Gastroesophageal sphincter (tissue), 4 donors: ENCODE data around the gene CATSPERZ. TPM values are rescaled to one million over a fixed set of nuclear protein-coding genes. Genes with fewer than 3 reads are reported as not detected.
"Not testable (repeated sequence)": the region's sequence is repeated elsewhere in the genome, so short reads cannot be mapped to it uniquely, and the experiment has no call there.

Experiments
- ATAC-seq: fragments of 150-250 bp; one replicate; pipeline ENCODE4 v1.9.1; 2016; ENCODE audit warnings: mild to moderate bottlenecking, moderate library complexity
- H3K27ac ChIP-seq, 4 donors: fragments of 200-600 bp; sonication (generic) in 3 of 4; 1 replicate in 3 of 4; 2 replicates in 1 of 4; pipeline ENCODE4 v1.5.1; 2016 to 2019
- H3K27me3 ChIP-seq: fragments of 200-600 bp; sonication (generic); one replicate; pipeline ENCODE4 v1.5.1; 2019
- H3K36me3 ChIP-seq, 2 donors: fragments of 200-600 bp; sonication (generic); one replicate each; pipeline ENCODE4 v1.5.1; 2019; ENCODE audit warnings: control low read depth in 1 of 2
- H3K4me1 ChIP-seq, 3 donors: fragments of 200-600 bp; sonication (generic); 1 replicate in 2 of 3; 2 replicates in 1 of 3; pipeline ENCODE4 v1.5.1; 2016 to 2019; ENCODE audit warnings: control low read depth in 2 of 3
- H3K4me3 ChIP-seq, 2 donors: fragments of 200-600 bp; sonication (generic); one replicate each; pipeline ENCODE4 v1.5.1; 2019; ENCODE audit warnings: mild to moderate bottlenecking in 1 of 2, moderate library complexity in 1 of 2
- H3K9me3 ChIP-seq, 3 donors: fragments of 200-600 bp; sonication (generic); one replicate each; pipeline ENCODE4 v1.5.1; 2017 to 2019; ENCODE audit warnings: control low read depth in 2 of 3
- CTCF ChIP-seq, 4 experiments: fragments of 200-600 bp in 2 of 4; fragments of 450-650 bp in 2 of 4; sonication (generic) in 1 of 4; IDR thresholded peaks; one replicate each; pipeline ENCODE4 v1.5.1; 2017 to 2019; ENCODE audit warnings: antibody characterized with exemption in 4 of 4, mild to moderate bottlenecking in 2 of 4, moderate library complexity in 2 of 4
- EP300 ChIP-seq: sonication (generic); formaldehyde crosslinking; IDR thresholded peaks from one replicate; pipeline ENCODE4 v1.6.1; 2017; ENCODE audit warnings: antibody characterized with exemption, mild to moderate bottlenecking
- POLR2A ChIP-seq, 2 donors: fragments of 450-650 bp; IDR thresholded peaks; one replicate each; pipeline ENCODE4 v1.6.1; 2017; ENCODE audit warnings: antibody characterized with exemption in 2 of 2, mild to moderate bottlenecking in 2 of 2, moderate library complexity in 1 of 2
- POLR2AphosphoS5 ChIP-seq: sonication (generic); formaldehyde crosslinking; IDR thresholded peaks from one replicate; pipeline ENCODE4 v1.6.1; 2017; ENCODE audit warnings: antibody characterized with exemption
- WGBS, 2 donors: methylation state at CpG; one replicate each; pipeline ENCODE4 v1.1.5; 2018; ENCODE audit warnings: low coverage in 1 of 2; 5-methylcytosine and 5-hydroxymethylcytosine counted together
- total RNA-seq, 4 donors: library from RNA; depleted of rRNA; stranded (reverse); fragments of >200 nt; gene quantifications; one replicate each; pipeline ENCODE4 v1.1.0, GENCODE V29; 2016

The CATSPERZ gene
- total RNA-seq, 4 donors from 2014 or later = not detected

GRCh38 chr11:64305075-64305690, 5.0 kb downstream of the CATSPERZ start, which contains the start of gene ESRRA:
Gene ESRRA (plus strand): TSS chr11:64305524. CDS start chr11:64307180, 1,656 bp downstream.
- TF ChIP-seq POLR2AphosphoS5 (peak; percentile 63), POLR2A (IDR thresholded peaks at IDR 0.05) (peak; percentile 46 to 67), EP300 (no peak), CTCF (IDR thresholded peaks at IDR 0.05) (no peak)

GRCh38 chr11:64305691-64306562, 5.8 kb downstream of the CATSPERZ start:
- H3K9me3 ChIP-seq = no peaks in the 10 kb centered on the region
- TF ChIP-seq CTCF (IDR thresholded peaks at IDR 0.05) (peak in 2 of 4 experiments; percentile 14 to 50), POLR2A (IDR thresholded peaks at IDR 0.05) (no peak), EP300 (no peak), POLR2AphosphoS5 (no peak)
- H3K27ac ChIP-seq = peak overlapping the region; percentile 75 to 96 (median 92)
- 0% methylated on average over 1 of the region's 71 CpGs; no CpG with 5 or more reads in 1 of the 2 donors for WGBS, 2 donors
- peaks cover 0 to 53% (median 16%) of the 10 kb centered on the region in 3 donors for H3K4me1 ChIP-seq
- peak overlapping the region; percentile 68 to 85 for H3K4me3 ChIP-seq
- H3K27me3 ChIP-seq = peaks cover 23% of the 10 kb centered on the region
- peak; percentile 19 for ATAC-seq
- H3K36me3 ChIP-seq = peaks cover 0 to 7% of the 10 kb centered on the region in 2 donors

More at GRCh38 chr11:64305075-64305690, 5.0 kb downstream of the CATSPERZ start, which contains the start of gene ESRRA:
- peak; percentile 88 for ATAC-seq
- Histone ChIP-seq H3K9me3 (no peaks in the 10 kb centered on the region), H3K4me3 (peak within 1 kb of the TSS; percentile 68 to 85), H3K27ac (peak within 1 kb of the TSS; percentile 88 to 96 (median 94)), H3K4me1 (peaks cover 0 to 60% (median 21%) of the 10 kb centered on the region in 3 donors), H3K27me3 (peaks cover 31% of the 10 kb centered on the region), H3K36me3 (peaks cover 0 to 7% of the 10 kb centered on the region in 2 donors)
- WGBS, 2 donors = 0% methylated on average over 4 of the region's 81 CpGs; no CpG with 5 or more reads in 1 of the 2 donors

GRCh38 chr11:64306563-64306875, 6.4 kb downstream of the CATSPERZ start:
- peaks cover 0 to 7% of the 10 kb centered on the region in 2 donors for H3K36me3 ChIP-seq
- WGBS, 2 donors = 7 to 40% methylated on average over 1 to 5 of the region's 9 CpGs
- peaks cover 0 to 47% (median 16%) of the 10 kb centered on the region in 3 donors for H3K4me1 ChIP-seq
- no peak for ATAC-seq
- H3K27ac ChIP-seq = peak overlapping the region in 3 of 4 donors; percentile 88 to 96 (median 96)
- no peaks in the 10 kb centered on the region for H3K9me3 ChIP-seq
- H3K4me3 ChIP-seq = peak overlapping the region; percentile 68 to 85
- peaks cover 20% of the 10 kb centered on the region for H3K27me3 ChIP-seq
- TF ChIP-seq EP300 = no peak
- TF ChIP-seq CTCF (IDR thresholded peaks at IDR 0.05) = no peak
- no peak for TF ChIP-seq POLR2AphosphoS5
- TF ChIP-seq POLR2A (IDR thresholded peaks at IDR 0.05) = no peak

GRCh38 chr11:64306876-64307622, 6.9 kb downstream of the CATSPERZ start:
- ATAC-seq = no peak
- Histone ChIP-seq H3K27me3 (peaks cover 14% of the 10 kb centered on the region), H3K36me3 (peaks cover 0 to 7% of the 10 kb centered on the region in 2 donors), H3K4me1 (peaks cover 0 to 43% (median 16%) of the 10 kb centered on the region in 3 donors), H3K9me3 (no peaks in the 10 kb centered on the region), H3K4me3 (peak overlapping the region in 1 of 2 donors; percentile 85), H3K27ac (peak overlapping the region in 3 of 4 donors; percentile 88 to 96 (median 96))
- WGBS, 2 donors = no CpG with 5 or more reads among the region's 15 CpGs
- TF ChIP-seq EP300 = no peak
- peak; percentile 39 for TF ChIP-seq POLR2AphosphoS5
- no peak for TF ChIP-seq CTCF (IDR thresholded peaks at IDR 0.05)

GRCh38 chr11:64307795-64308194, 7.6 kb downstream of the CATSPERZ start:
- H3K36me3 ChIP-seq, ATAC-seq, H3K4me3 ChIP-seq, H3K9me3 ChIP-seq, H3K27me3 ChIP-seq: not testable (repeated sequence)
- Histone ChIP-seq H3K27ac (peak overlapping the region in 1 of 4 donors; percentile 96), H3K4me1 (peaks cover 0 to 50% (median 16%) of the 10 kb centered on the region in 3 donors)
- WGBS, 2 donors = 97% methylated on average over 5 of the region's 5 CpGs; no CpG with 5 or more reads in 1 of the 2 donors
